HS-27A (cell line): ENCODE data around the gene RTN4.

ENCODE experiments used
- DNase-seq: peaks from one replicate; pipeline ENCODE4 v3.0.0-alpha.2; 2012; ENCODE audit warnings: low read depth, missing footprints

Gene RTN4

GRCh38 chr2:55038428-55038827 lies 11.8 kb downstream of the RTN4 start:
- DNase-seq = no peak

- no peak for DNase-seq
These were observed 14.5 kb downstream of the RTN4 start for GRCh38 chr2:55035716-55036115.

DNA sequence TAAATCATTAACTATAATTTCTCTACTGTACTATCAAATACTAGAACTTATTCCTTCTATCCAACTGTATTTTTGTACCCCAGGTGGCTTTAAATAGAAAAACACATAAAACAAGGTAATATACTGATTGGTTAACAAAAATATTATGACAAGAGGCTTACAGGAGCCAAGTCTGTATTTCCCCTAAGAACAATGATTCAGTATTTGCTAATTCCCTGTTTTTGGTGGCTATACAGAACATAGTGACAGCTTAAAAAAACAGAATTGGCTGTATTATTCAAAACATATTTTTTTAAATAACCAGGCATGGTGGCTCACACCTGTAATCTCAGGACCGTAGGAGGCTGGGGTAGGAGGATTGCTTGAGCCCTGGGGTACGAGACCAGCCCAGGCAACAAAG lies 16.3 kb downstream of the RTN4 start:
- no peak for DNase-seq

GRCh38 chr2:55033076-55033742 lies 17.0 kb downstream of the RTN4 start:
- no peak for DNase-seq

DNA sequence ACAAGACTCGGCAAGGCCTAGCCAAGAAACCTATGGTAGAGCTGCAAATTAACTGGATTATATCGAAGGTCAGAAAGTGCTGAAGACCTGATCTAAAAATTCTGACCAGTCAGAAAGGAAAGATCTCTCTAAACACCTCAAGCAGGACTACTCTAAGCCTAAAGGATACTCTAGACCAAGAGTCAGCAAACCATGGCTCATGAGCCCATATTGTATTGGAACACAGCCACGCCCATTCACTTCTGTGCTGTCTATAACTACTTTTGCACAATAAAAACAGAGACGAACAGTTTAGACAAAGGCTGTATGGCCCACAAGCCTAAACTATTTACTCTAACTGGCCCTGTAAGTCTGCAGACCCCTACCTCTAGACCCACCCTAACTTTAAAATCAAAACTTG lies 18.7 kb downstream of the RTN4 start:
- DNase-seq = no peak

DNA sequence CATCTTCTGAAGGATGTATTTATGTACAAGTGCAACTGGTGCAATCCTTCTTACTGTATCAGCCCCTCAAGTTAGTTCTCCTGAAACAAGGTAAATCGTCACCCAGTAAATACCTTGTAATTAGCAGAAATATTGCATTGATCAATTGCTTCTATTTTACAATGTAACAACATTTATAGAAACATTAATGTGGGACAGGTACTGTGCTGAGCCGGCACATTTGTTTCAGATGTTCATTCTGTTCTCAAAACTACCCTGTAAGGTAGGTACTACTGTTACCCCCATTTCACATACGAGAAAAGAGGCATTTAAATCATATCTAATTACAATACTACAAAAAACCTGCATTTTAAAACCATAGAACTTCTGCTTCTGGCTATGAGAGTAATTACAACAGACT lies 19.5 kb downstream of the RTN4 start:
- DNase-seq = no peak

DNA sequence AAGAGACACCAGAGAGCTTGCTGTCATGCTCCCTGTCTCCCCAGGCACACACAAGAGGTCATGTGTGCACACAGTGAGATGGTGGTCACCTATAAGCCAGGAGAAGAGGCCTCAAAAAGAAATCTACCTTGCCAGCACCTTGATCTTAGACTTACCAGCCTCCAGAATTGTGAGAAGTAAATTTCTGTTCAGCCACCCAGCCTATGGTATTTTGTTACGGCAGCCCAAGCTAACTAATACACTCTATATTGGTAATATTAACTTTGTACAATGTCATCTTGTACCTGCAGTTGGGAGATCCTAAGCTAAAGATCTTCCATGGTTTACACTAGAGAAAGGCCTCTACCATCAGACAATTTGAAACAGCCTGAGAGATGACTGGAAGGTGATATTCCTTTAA lies 21.2 kb downstream of the RTN4 start:
- DNase-seq = no peak

DNA sequence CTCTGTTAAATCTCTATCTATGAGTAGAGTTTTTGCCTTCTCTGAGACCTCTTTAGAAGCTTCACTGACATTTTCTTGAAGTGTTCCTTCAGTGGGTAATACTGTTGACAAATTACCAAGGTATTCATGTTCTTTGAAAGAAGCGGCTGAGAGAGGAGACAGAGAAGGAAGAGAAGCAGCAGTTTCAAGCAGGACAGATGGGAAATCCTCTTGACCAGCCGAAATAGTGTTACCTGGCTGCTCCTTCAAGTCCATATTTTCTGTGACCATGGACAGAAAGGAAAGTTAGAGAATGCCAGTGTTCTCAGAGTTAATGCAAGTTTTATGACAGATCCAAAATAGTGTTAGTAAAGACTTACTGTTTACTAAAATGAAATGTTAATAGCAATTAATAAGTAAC lies 23.0 kb downstream of the RTN4 start:
- DNase-seq = no peak

DNA sequence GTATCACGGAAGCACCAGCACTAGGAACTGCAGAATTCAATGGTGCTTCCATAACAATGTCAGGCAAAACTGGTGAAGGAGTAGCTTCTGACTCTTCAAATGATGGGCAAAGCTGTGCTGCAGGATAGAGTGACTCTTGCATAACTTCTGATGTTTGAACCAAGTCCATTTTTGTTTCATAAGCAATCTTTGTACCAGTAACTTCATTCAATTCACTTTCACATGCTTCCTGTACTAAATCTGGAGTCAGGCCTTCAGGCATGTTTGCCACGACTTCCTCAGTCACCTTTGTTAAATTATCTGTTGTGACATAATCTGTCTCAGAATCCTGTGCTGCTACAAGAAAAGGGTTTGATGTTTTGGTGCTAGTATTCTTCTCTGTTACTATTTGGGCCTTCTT lies 24.0 kb downstream of the RTN4 start:
- DNase-seq = no peak

- no peak for DNase-seq
These were observed 24.6 kb downstream of the RTN4 start for GRCh38 chr2:55025627-55026026.

DNA sequence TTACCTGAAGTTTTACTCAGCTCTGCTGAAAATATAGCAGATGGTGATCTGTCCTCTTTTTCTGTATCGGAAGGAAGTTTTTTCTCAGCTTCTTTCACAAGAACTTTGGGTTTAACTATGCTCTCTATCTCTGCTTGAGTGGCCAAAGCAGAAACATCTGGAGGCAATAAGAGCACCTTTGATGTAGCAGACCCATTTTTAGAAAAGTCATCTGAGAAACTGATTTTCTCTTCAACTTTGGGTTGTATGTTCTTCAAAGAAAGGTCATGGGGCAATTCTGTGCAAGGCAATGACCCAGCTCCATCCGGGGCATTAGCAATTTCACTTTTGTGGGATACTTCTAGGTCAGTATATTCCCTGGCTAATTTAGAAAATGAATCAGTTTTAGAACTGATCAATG lies 25.2 kb downstream of the RTN4 start:
- DNase-seq = no peak

GRCh38 chr2:55022476-55022875 lies 27.8 kb downstream of the RTN4 start:
- DNase-seq = no peak

- DNase-seq = no peak
These were observed 30.6 kb downstream of the RTN4 start for GRCh38 chr2:55019526-55020258.

DNA sequence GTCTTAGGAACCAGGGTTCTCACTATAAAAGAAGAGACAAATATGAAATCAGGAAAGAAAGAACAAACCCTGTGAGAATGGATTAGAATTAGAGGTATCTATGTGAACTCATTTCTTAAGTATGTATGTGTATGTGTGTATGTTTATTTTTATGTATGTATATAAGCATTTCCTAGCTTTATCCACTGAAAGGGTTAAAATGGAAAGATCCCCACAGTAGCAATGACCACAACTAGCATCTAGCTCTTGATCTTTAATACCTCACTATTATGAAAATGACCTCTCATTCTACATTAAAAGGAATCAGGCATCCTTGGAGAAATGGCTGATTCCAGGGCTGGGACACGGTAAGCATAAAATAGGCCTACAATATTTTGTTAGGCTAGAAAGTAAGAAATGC lies 31.6 kb downstream of the RTN4 start:
- no peak for DNase-seq

- no peak for DNase-seq
These were observed 32.4 kb downstream of the RTN4 start for GRCh38 chr2:55017880-55018279.

DNA sequence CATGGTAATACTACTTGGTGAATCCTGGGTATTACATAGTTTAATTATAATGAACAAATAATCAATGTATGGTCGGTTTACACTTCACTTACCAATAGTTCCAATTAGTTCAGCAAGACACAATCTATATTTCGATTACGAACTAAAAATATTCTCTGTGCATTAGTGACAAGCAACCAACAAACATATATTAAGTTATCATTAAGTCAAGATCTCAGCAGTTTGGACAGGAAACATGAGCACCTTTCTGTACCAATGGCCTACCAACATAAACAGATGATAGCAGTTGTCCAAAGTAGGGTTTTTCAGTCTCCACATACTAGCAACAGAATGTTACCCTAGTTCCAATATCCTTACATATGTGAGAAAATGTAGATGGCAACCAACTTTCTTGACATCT lies 32.8 kb downstream of the RTN4 start:
- no peak for DNase-seq

- no peak for DNase-seq
These were observed 35.0 kb downstream of the RTN4 start for GRCh38 chr2:55014962-55015939.

DNA sequence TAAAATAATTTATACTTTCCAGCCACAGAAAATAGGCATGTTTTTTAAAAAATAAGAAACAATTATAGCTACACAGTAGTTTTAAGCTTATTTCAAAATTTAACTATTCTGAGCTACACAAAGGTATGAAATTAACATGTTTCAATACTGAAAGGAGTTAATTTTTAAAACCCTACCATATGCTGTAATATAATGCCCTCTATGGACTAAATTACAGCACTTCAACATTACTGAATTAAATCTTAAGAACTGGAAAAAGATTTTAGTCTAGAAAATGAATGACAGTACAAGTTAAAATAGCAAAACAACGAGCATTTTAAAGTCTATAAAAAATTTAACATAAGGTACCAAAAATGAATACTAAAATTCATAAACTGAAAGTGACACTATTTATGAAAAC lies 36.3 kb downstream of the RTN4 start:
- DNase-seq = no peak

- no peak for DNase-seq
These were observed 37.4 kb downstream of the RTN4 start for GRCh38 chr2:55012672-55013484.

DNA sequence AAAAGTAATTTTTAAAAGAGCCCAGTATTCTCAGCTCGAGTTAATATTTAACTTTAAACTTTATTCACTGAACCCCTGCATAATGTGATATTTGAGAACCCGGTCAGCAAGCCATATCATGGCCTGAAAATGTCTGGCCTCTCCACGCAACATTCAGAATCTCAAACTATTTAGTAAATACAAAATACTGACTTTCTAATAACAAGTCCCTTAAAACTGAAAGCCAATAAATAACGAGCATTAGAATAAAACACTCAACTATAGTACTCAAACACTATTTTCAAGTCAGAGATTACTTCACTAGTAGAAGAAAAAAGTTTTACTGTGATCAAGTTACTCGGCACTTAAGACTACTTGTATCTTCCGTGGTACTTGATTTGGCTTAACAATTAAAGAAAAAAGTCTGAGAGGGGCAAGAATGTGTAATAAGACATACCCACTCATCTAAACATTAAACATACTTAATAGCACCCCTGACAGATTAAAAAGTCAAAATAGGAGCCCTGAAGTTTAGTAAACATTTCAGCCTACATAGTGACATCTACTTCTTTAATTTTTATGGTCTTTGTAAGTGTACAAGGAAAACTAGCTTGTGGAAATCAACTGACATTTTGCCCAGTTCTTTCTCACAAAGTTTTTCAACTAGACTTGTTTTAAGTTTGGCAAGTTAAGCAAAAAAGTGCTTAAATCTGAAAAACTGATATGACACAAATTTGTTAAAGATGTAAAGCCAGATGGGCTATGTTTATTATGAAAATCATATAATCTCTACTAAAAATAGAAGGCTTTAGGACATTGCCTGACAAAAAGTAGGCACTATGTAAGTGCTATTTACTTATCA lies 38.2 kb downstream of the RTN4 start:
- DNase-seq = no peak

DNA sequence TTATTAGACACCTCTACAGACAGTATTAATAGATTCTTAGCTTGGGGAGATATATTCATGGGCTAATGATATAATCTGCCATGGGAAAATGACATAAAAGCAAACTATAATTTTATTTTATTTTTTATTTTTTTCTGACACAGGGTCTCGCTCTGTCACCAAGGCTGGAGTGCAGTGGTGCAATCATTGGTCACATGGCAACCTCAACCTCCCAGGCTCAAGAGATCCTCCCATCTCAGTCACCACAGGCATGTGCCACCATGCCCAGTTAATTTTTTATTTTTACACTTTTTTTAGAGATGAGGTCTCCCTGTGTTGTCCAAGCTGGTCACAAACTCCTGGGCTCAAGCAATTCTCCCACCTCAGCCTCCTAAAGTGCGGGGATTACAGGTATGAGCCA lies 39.3 kb downstream of the RTN4 start:
- DNase-seq = no peak
